GM19023 (cell line): Measurements from ENCODE around the gene TMEM26.
"Not testable (repeated sequence)": the region's sequence is repeated elsewhere in the genome, so short reads cannot be mapped to it uniquely, and the experiment has no call there.

Experiments used
- ATAC-seq: cut with Tn5 transposase; IDR thresholded peaks from one replicate; pipeline ENCODE4 v1.9.1; 2021; ENCODE audit warnings: mild to moderate bottlenecking, moderate library complexity; ENCODE audit not compliant: unreplicated experiment

TMEM26 gene

GRCh38 chr10:61400524-61400923, 52.7 kb downstream of the TMEM26 start:
- ATAC-seq, result no peak

GRCh38 chr10:61399406-61399805, 53.8 kb downstream of the TMEM26 start:
- no peak for ATAC-seq

- ATAC-seq, result no peak
Observed at GRCh38 chr10:61398366-61399129, 54.6 kb downstream of the TMEM26 start.

GRCh38 chr10:61397175-61397986, 55.8 kb downstream of the TMEM26 start:
- ATAC-seq, result no peak

GRCh38 chr10:61391281-61391680, 61.9 kb downstream of the TMEM26 start:
- ATAC-seq, result peak; percentile 29

GRCh38 chr10:61390851-61391250, 62.3 kb downstream of the TMEM26 start:
- ATAC-seq, result peak; percentile 67

GRCh38 chr10:61389887-61390286, 63.3 kb downstream of the TMEM26 start:
- ATAC-seq, result no peak

GRCh38 chr10:61388986-61389385, 64.2 kb downstream of the TMEM26 start:
- ATAC-seq, result not testable (repeated sequence)

- no peak for ATAC-seq
Observed at GRCh38 chr10:61385231-61386001, 67.8 kb downstream of the TMEM26 start.

GRCh38 chr10:61381153-61381552, 72.0 kb downstream of the TMEM26 start:
- not testable (repeated sequence) for ATAC-seq

GRCh38 chr10:61378865-61379264, 74.3 kb downstream of the TMEM26 start:
- no peak for ATAC-seq

GRCh38 chr10:61376908-61377368, 76.2 kb downstream of the TMEM26 start:
- no peak for ATAC-seq

- ATAC-seq, result no peak
Observed at GRCh38 chr10:61376377-61376776, 76.8 kb downstream of the TMEM26 start.

GRCh38 chr10:61366365-61366764, 86.8 kb downstream of the TMEM26 start:
- no peak for ATAC-seq

GRCh38 chr10:61364619-61365018, 88.6 kb downstream of the TMEM26 start:
- no peak for ATAC-seq

GRCh38 chr10:61363006-61363405, 90.2 kb downstream of the TMEM26 start:
- ATAC-seq, result no peak

- ATAC-seq, result no peak
Observed at GRCh38 chr10:61359452-61359851, 93.7 kb downstream of the TMEM26 start.

- no peak for ATAC-seq
Observed at GRCh38 chr10:61357687-61358086, 95.5 kb downstream of the TMEM26 start.
